Measurements from ENCODE around the gene SFMBT1. TPM values are rescaled to one million over a fixed set of nuclear protein-coding genes. Genes with fewer than 3 reads are reported as not detected.
A peak's percentile ranks its signal among the peaks of the same experiment; 100 is the strongest.

Gene SFMBT1
- total and polyA plus RNA-seq, 9 of the 15 experiments (the other 6 are each of a cell fraction or from before 2014, with no cell fraction given), result 0.76 to 6.6 (median 3.6) TPM

DNA sequence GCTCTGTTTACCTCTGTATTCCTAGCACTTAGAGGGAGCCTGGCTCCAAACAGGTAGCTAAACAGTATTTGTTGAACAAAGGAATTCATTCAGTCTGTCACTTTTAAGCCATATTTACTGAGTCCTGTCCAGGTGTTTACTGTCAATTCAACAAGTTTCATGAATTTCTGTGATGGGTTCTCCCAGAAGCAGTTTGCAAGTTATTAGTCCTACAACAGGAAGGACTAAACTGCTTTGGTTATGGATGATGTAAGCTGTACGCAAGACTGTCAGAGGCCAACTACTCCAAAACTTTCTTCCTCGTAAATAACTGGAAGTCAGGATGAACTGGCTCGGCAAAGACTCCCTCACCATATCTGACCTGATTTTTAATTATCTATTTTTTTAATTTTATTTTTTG lies 173.6 kb downstream of the SFMBT1 start (continued):
- no peak for TF ChIP-seq POLR3G (IDR thresholded peaks at IDR 0.05; ENCODE audit: extremely low read depth, insufficient read length, insufficient replicate concordance)
- TF ChIP-seq EP400 (IDR thresholded peaks at IDR 0.05), result 0 out of 2 replicates have a peak, but pooled peaks have one; percentile 28
- TF ChIP-seq ZNF134 (CRISPR knock-in tag; conservative IDR thresholded peaks at IDR 0.05), result no peak
- TF ChIP-seq ZZZ3 (IDR thresholded peaks at IDR 0.05), result no peak
- TF ChIP-seq, protein P1, sequence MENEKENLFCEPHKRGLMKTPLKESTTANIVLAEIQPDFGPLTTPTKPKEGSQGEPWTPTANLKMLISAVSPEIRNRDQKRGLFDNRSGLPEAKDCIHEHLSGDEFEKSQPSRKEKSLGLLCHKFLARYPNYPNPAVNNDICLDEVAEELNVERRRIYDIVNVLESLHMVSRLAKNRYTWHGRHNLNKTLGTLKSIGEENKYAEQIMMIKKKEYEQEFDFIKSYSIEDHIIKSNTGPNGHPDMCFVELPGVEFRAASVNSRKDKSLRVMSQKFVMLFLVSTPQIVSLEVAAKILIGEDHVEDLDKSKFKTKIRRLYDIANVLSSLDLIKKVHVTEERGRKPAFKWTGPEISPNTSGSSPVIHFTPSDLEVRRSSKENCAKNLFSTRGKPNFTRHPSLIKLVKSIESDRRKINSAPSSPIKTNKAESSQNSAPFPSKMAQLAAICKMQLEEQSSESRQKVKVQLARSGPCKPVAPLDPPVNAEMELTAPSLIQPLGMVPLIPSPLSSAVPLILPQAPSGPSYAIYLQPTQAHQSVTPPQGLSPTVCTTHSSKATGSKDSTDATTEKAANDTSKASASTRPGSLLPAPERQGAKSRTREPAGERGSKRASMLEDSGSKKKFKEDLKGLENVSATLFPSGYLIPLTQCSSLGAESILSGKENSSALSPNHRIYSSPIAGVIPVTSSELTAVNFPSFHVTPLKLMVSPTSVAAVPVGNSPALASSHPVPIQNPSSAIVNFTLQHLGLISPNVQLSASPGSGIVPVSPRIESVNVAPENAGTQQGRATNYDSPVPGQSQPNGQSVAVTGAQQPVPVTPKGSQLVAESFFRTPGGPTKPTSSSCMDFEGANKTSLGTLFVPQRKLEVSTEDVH (IDR thresholded peaks at IDR 0.05; ENCODE audit: low read depth, partially characterized antibody), result no peak
- TF ChIP-seq HCFC1 (IDR thresholded peaks at IDR 0.05; ENCODE audit: low read depth, low read length), result no peak
- TF ChIP-seq KLF13 (tag; IDR thresholded peaks at IDR 0.05; ENCODE audit: borderline replicate concordance, low read depth), result no peak
- TF ChIP-seq ATF7 (IDR thresholded peaks at IDR 0.05), result peak; percentile 62
- no peak for TF ChIP-seq TAL1 (IDR thresholded peaks at IDR 0.05)
- TF ChIP-seq, protein P2, sequence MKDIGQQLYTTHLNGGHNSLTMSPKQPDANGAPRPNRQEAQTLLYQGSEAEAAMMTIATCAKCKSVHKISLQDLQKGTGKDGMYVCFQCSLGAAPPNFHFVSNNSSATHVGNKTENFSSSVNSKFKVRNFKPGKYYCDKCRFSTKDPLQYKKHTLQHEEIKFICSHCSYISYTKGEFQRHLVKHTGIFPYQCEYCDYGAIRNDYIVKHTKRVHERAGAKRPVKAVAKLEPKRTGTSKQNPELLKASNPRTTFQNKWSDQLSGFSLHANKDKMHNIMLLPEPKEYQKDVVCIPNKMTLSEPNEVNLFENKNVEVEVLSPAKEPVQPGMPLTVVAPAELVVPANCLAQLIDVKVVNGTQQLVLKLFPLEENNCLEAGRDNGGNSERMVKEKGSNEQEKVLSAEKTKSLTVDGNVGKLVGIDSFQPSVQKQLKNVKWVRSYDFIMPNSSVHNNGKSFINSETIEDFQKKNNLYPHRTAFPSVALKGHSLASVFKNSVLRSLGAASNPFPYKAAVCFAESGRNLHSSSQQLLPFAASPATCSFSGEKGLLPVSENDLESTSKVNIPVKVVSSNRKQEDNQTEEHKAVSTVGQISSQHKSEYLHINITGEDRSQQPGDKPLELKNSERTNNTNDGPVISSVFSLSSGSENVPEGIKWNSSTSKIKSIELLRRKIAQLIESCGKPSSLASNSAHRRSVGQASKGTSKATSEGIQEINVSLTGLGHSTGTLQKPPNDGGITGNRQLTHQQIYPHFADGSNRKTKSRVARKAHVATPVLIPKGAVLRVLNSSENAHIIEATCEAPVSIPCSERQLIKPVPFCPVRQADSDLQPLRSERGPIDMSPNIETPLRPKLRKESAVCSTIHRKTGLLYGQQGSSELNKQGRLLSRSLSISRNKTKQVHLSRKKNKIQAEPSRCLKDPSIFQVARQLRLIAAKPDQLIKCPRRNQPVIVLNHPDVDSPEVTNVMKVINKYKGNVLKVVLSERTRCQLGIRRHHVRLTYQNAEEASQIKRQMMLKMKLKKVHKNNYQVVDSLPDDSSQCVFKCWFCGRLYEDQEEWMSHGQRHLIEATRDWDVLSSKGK (CRISPR knock-in tag; IDR thresholded peaks at IDR 0.05), result no peak
- TF ChIP-seq MYC (IDR thresholded peaks at IDR 0.05; ENCODE audit: low read depth, low read length), result no peak
- TF ChIP-seq MYC (CRISPR knock-in tag; IDR thresholded peaks at IDR 0.05; ENCODE audit: borderline replicate concordance, low read depth), result no peak
- no peak; the same call in 1 of the 2 replicates for TF ChIP-seq ARID1B (IDR thresholded peaks at IDR 0.05)
- TF ChIP-seq EP300 (IDR thresholded peaks at IDR 0.05; ENCODE audit: low read length), result peak; percentile 70; the same call in 1 of the 2 replicates
- peak; percentile 76; the same call in 1 of the 2 replicates for TF ChIP-seq GTF2E2 (tag; IDR thresholded peaks at IDR 0.05)
- TF ChIP-seq GATAD2B (IDR thresholded peaks at IDR 0.05; ENCODE audit: borderline replicate concordance), result no peak
- no peak for TF ChIP-seq TARDBP (IDR thresholded peaks at IDR 0.05)
- TF ChIP-seq NCOA2 (IDR thresholded peaks at IDR 0.05; ENCODE audit: partially characterized antibody in 2 of 2), result no peak
- no peak for TF ChIP-seq RFX1 (IDR thresholded peaks at IDR 0.05)
- no peak for TF ChIP-seq MCM7 (IDR thresholded peaks at IDR 0.05)
- no peak for TF ChIP-seq HNRNPL (IDR thresholded peaks at IDR 0.05; ENCODE audit: low read depth, low read length)
- peak in 1 of 2 experiments; percentile 34; a peak in 1 of 4 replicates for TF ChIP-seq TRIM24 (IDR thresholded peaks at IDR 0.05)
- TF ChIP-seq, protein P3, sequence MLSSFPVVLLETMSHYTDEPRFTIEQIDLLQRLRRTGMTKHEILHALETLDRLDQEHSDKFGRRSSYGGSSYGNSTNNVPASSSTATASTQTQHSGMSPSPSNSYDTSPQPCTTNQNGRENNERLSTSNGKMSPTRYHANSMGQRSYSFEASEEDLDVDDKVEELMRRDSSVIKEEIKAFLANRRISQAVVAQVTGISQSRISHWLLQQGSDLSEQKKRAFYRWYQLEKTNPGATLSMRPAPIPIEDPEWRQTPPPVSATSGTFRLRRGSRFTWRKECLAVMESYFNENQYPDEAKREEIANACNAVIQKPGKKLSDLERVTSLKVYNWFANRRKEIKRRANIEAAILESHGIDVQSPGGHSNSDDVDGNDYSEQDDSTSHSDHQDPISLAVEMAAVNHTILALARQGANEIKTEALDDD (IDR thresholded peaks at IDR 0.05), result peak; percentile 80; the same call in 1 of the 2 replicates
- 0 out of 2 replicates have a peak, but pooled peaks have one; percentile 23 for TF ChIP-seq SMAD3 (CRISPR knock-in tag; conservative IDR thresholded peaks at IDR 0.05)
- peak; percentile 48; the same call in 1 of the 2 replicates for TF ChIP-seq CXXC5 (CRISPR knock-in tag; IDR thresholded peaks at IDR 0.05)
- no peak for TF ChIP-seq SOX6 (IDR thresholded peaks at IDR 0.05)

Measured in K562 (cell line).